HepG2 (cell line): ENCODE measurements around the gene C2orf76. TPM values are rescaled to one million over a fixed set of nuclear protein-coding genes. Genes with fewer than 3 reads are reported as not detected.

Experiments
- ATRX ChIP-seq: sonication (generic); formaldehyde crosslinking; IDR thresholded peaks from 2 replicates; pipeline ENCODE4 v1.4.0; 2020; ENCODE audit warnings: missing genetic modification reagents, borderline replicate concordance
- BCL6 ChIP-seq: IDR thresholded peaks from 2 replicates; pipeline ENCODE4 v1.6.1; 2016; ENCODE audit warnings: missing genetic modification reagents, missing compliant biosample characterization
- DPF2 ChIP-seq: sonication (generic); formaldehyde crosslinking; IDR thresholded peaks from 2 replicates; pipeline ENCODE4 v1.4.0; 2020; ENCODE audit warnings: mild to moderate bottlenecking, low read depth, missing genetic modification reagents, borderline replicate concordance
- PHF20 ChIP-seq: sonication (generic); formaldehyde crosslinking; IDR thresholded peaks from 2 replicates; pipeline ENCODE4 v1.5.0; 2020; ENCODE audit warnings: mild to moderate bottlenecking, missing genetic modification reagents
- PRMT3 ChIP-seq: sonication (generic); formaldehyde crosslinking; IDR thresholded peaks from 2 replicates; pipeline ENCODE4 v1.8.1; 2022; ENCODE audit warnings: low read depth, mild to moderate bottlenecking, moderate library complexity, missing genetic modification reagents, borderline replicate concordance
- SALL2 ChIP-seq: sonication (generic); formaldehyde crosslinking; IDR thresholded peaks from 2 replicates; pipeline ENCODE4 v1.8.1; 2023; ENCODE audit warnings: mild to moderate bottlenecking, missing genetic modification reagents, inconsistent platforms
- SIX4 ChIP-seq: sonication (generic); formaldehyde crosslinking; IDR thresholded peaks from 2 replicates; pipeline ENCODE4 v1.4.0; 2020; ENCODE audit warnings: missing genetic modification reagents
- SNAI1 ChIP-seq: sonication (generic); formaldehyde crosslinking; IDR thresholded peaks from 2 replicates; pipeline ENCODE4 v1.5.0; 2020; ENCODE audit warnings: mild to moderate bottlenecking, missing genetic modification reagents, borderline replicate concordance
- SOX6 ChIP-seq, 2 experiments: fragments of 450-650 bp in 1 of 2; sonication (generic) in 1 of 2; formaldehyde crosslinking in 1 of 2; IDR thresholded peaks; 2 replicates each; pipeline versions ENCODE4 v1.4.0 to v1.6.1; 2017 to 2020; ENCODE audit warnings: antibody characterized with exemption in 1 of 2, mild to moderate bottlenecking in 1 of 2, missing genetic modification reagents in 1 of 2
- ZMYM2 ChIP-seq: sonication (generic); formaldehyde crosslinking; IDR thresholded peaks from 2 replicates; pipeline ENCODE4 v1.8.0; 2022; ENCODE audit warnings: mild to moderate bottlenecking, missing genetic modification reagents
- ZNF501 ChIP-seq: sonication (generic); formaldehyde crosslinking; IDR thresholded peaks from 2 replicates; pipeline ENCODE4 v1.5.1; 2020; ENCODE audit warnings: mild to moderate bottlenecking, moderate library complexity, missing genetic modification reagents
- ZNF530 ChIP-seq: sonication (generic); formaldehyde crosslinking; IDR thresholded peaks from 2 replicates; pipeline ENCODE4 v1.5.0; 2020; ENCODE audit warnings: low read depth, mild to moderate bottlenecking, missing genetic modification reagents
- ZNF766 ChIP-seq: sonication (generic); formaldehyde crosslinking; IDR thresholded peaks from 2 replicates; pipeline ENCODE4 v1.5.0; 2020; ENCODE audit warnings: missing genetic modification reagents, borderline replicate concordance
- ZNF773 ChIP-seq: sonication (generic); formaldehyde crosslinking; IDR thresholded peaks from 2 replicates; pipeline ENCODE4 v1.4.0; 2020; ENCODE audit warnings: missing genetic modification reagents, borderline replicate concordance
- ZNF790 ChIP-seq: sonication (generic); formaldehyde crosslinking; IDR thresholded peaks from 2 replicates; pipeline ENCODE4 v1.8.0; 2022; ENCODE audit warnings: missing genetic modification reagents, mild to moderate bottlenecking, borderline replicate concordance
- polyA plus RNA-seq, 8 experiments: library from polyadenylated mRNA; depleted of rRNA in 3 of 8; stranded (reverse) in 7 of 8; unstranded in 1 of 8; fragments of >200 nt; fragmentation: Illumina TruSeq in 4 of 8; extraction: Trizol in 4 of 8; gene quantifications; 2 replicates each; pipeline versions ENCODE4 v1.2.1 to v1.2.3, GENCODE V29; 2011 to 2016; ENCODE audit warnings: low read depth in 4 of 8, missing spikeins in 1 of 8, mixed read lengths in 1 of 8; ENCODE audit not compliant: insufficient read depth in 1 of 8
- total RNA-seq, 5 experiments: library from RNA; depleted of rRNA; stranded (reverse); fragments of >200 nt; fragmentation: Illumina TruSeq; extraction: Trizol; gene quantifications; 2 replicates each; pipeline ENCODE4 v1.2.3, GENCODE V29; 2016; ENCODE audit warnings: low read depth in 1 of 5
- TF ChIP-seq, protein P1 (sequence below): sonication (generic); formaldehyde crosslinking; IDR thresholded peaks from 2 replicates; pipeline ENCODE4 v1.4.0; 2020; ENCODE audit warnings: mild to moderate bottlenecking, missing genetic modification reagents
- TF ChIP-seq, protein P2 (sequence below): sonication (generic); formaldehyde crosslinking; conservative IDR thresholded peaks from 2 replicates; pipeline ENCODE4 v1.4.0; 2020; ENCODE audit warnings: missing genetic modification reagents

Gene C2orf76
- total and polyA plus RNA-seq, 2 of the 13 experiments (the other 11 are each of a cell fraction or from before 2014, with no cell fraction given), result 7.7 to 8.5 TPM

DNA sequence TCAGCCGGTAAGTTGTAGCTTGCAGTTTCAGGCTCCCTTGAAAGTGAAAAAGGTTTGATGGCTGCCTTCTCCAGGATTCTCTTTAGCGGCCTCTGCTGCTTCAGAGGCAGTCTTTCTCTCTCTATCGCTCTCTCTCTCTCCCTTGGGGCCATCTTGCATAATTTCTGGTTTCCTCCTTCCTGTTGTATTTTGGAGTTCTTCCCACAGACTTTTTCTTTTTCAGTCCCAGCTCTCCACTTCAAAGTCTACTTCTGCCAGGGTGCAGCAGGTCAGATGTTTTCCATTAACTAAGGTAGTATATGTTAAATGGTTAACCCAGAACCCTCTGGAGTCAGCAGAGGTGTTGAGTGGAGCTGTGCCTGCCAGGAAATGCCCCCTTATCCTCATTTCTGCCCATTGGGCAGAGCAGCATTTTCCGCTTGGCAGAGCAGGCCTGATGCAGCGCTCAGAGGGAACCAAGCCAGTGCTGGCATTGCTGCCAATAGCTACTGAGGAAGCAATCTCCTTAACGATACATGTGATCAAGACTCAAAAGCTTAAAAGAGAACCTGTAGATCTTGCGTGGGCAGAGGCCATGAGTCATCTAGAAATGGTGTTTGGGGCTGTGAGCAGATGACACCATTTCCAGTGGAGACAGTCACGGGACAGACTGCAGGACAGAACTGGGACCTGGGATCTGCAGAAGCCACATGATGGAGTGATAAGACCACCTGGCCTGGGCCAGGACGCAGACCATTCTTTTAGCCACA lies 20.9 kb upstream of the C2orf76 start (continued):
- TF ChIP-seq, protein P1, sequence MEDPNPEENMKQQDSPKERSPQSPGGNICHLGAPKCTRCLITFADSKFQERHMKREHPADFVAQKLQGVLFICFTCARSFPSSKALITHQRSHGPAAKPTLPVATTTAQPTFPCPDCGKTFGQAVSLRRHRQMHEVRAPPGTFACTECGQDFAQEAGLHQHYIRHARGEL (CRISPR knock-in tag), result no peak
- TF ChIP-seq ZMYM2, result no peak
- TF ChIP-seq PRMT3, result no peak
- peak; percentile 26; the same call in 1 of the 2 replicates for TF ChIP-seq BCL6 (CRISPR knock-in tag)
- no peak for TF ChIP-seq SIX4
- TF ChIP-seq ZNF790 (CRISPR knock-in tag), result no peak
- TF ChIP-seq ZNF773, result no peak
- TF ChIP-seq ZNF766 (CRISPR knock-in tag), result no peak
- TF ChIP-seq, protein P2, sequence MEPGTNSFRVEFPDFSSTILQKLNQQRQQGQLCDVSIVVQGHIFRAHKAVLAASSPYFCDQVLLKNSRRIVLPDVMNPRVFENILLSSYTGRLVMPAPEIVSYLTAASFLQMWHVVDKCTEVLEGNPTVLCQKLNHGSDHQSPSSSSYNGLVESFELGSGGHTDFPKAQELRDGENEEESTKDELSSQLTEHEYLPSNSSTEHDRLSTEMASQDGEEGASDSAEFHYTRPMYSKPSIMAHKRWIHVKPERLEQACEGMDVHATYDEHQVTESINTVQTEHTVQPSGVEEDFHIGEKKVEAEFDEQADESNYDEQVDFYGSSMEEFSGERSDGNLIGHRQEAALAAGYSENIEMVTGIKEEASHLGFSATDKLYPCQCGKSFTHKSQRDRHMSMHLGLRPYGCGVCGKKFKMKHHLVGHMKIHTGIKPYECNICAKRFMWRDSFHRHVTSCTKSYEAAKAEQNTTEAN (CRISPR knock-in tag), result no peak
- TF ChIP-seq SOX6 (IDR thresholded peaks at IDR 0.05), result no peak
- TF ChIP-seq SOX6 (CRISPR knock-in tag; IDR thresholded peaks at IDR 0.05), result peak; percentile 21; the same call in 1 of the 2 replicates
- TF ChIP-seq ATRX (CRISPR knock-in tag), result no peak
- no peak for TF ChIP-seq DPF2 (CRISPR knock-in tag)
- no peak for TF ChIP-seq SNAI1 (CRISPR knock-in tag)
- no peak for TF ChIP-seq PHF20 (CRISPR knock-in tag)
- 0 out of 2 replicates have a peak, but pooled peaks have one; percentile 42 for TF ChIP-seq ZNF501 (CRISPR knock-in tag)
- TF ChIP-seq ZNF530, result no peak
- no peak for TF ChIP-seq SALL2
